ENCODE measurements around the gene METTL2B. TPM values are rescaled to one million over a fixed set of nuclear protein-coding genes. Genes with fewer than 3 reads are reported as not detected.

METTL2B gene
- total and polyA plus RNA-seq, 2 of the 8 experiments (the other 6 are each of a cell fraction or from before 2014, with no cell fraction given): 14.6 to 43.5 TPM

DNA sequence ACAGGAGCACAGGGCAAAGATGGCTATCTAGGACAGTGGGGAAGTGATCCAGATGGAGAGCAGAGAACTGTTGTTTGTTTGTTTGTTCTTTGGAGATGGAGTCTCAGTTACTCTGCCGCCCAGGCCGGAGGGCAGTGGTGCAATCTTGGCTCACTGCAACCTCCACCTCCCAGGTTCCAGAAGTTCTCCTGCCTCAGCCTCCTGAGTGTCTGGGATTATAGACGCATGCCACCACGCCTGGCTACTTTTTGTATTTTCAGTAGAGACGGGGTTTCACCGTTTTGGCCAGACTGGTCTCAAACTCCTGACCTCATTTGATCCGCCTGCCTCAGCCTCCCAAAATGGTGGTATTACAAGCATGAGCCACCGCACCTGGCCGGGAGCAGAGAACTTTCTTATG, 20.9 kb downstream of the METTL2B start:
- no peak overlapping the region for H3K14ac ChIP-seq (ENCODE audit: insufficient read length)
- H3K4me2 ChIP-seq (ENCODE audit: insufficient read depth in 1 of 2, low read depth in 2 of 2, low read length in 2 of 2): no peak overlapping the region
- no peaks in the 10 kb centered on the region for H3K4me1 ChIP-seq (replicated peaks in 1 of 4; ENCODE audit: control insufficient read depth in 3 of 4, insufficient read depth in 4 of 4, low read length in 3 of 4)
- H3K18ac ChIP-seq (ENCODE audit: extremely low read depth, low read length): no peak overlapping the region
- no peak overlapping the region for H2AK5ac ChIP-seq (ENCODE audit: low read depth, low read length)
- no peak overlapping the region for H3K27ac ChIP-seq (ENCODE audit: low read depth, low read length)
- no peak overlapping the region for H2BK15ac ChIP-seq (ENCODE audit: low read length)
- no peak overlapping the region for H2AFZ ChIP-seq (ENCODE audit: low read length)
- no peak overlapping the region for H3K56ac ChIP-seq (replicated peaks; ENCODE audit: insufficient read length, low read depth, low read length)
- no peaks in the 10 kb centered on the region for H4K20me1 ChIP-seq (replicated peaks in 1 of 2; ENCODE audit: control insufficient read depth in 1 of 2, insufficient read depth in 2 of 2, low read length in 2 of 2)
- no peak for FAIRE-seq
- H3K27me3 ChIP-seq (replicated peaks in 1 of 4; ENCODE audit: control insufficient read depth in 3 of 4, extremely low read depth in 1 of 4, insufficient read depth in 3 of 4, low read length in 3 of 4): no peaks in the 10 kb centered on the region
- POLR2A ChIA-PET (ENCODE audit: partially characterized antibody): interaction anchor here (1.6 kb wide), 1 partner anchor 9 kb away, joined by 3 read pairs; no protein-coding TSS in a partner anchor
- H2BK20ac ChIP-seq (ENCODE audit: low read length): no peak overlapping the region
- H3K4me3 ChIP-seq (ENCODE audit: extremely low read depth in 1 of 4, insufficient read depth in 2 of 4, low read depth in 3 of 4, low read length in 4 of 4): no peak overlapping the region
- CTCF ChIA-PET (ENCODE audit: partially characterized antibody): interaction anchor here (1.0 kb wide), 1 partner anchor 12 kb away, joined by 3 read pairs; no protein-coding TSS in a partner anchor
- H2BK5ac ChIP-seq (ENCODE audit: low read depth, low read length): no peak overlapping the region
- H3K36me3 ChIP-seq (ENCODE audit: control insufficient read depth in 2 of 4, insufficient read depth in 4 of 4, low read length in 3 of 4): peaks cover 3 to 41% (median 17%) of the 10 kb centered on the region in 4 experiments; a peak in 5 of 8 replicates
- no peak overlapping the region for H3K9ac ChIP-seq (replicated peaks in 1 of 4; ENCODE audit: extremely low read depth in 1 of 4, low read depth in 3 of 4, low read length in 3 of 4)
- H3K23ac ChIP-seq (ENCODE audit: insufficient read length): no peak overlapping the region
- H2BK120ac ChIP-seq (replicated peaks; ENCODE audit: low read depth, low read length): no peak overlapping the region
- no peaks in the 10 kb centered on the region for H3K23me2 ChIP-seq (ENCODE audit: low read depth, low read length)
- no peak for DNase-seq (ENCODE audit: low read depth in 1 of 2, low spot score in 2 of 2)
- H4K91ac ChIP-seq (replicated peaks; ENCODE audit: insufficient read length, low read length): no peak overlapping the region
- no peak overlapping the region for H2BK12ac ChIP-seq (ENCODE audit: low read depth, low read length)
- no peaks in the 10 kb centered on the region for H3K79me2 ChIP-seq (ENCODE audit: control insufficient read depth in 1 of 2, insufficient read depth in 2 of 2, low read length in 2 of 2)
- H4K5ac ChIP-seq (ENCODE audit: insufficient read length, low read depth, low read length): no peak overlapping the region
- H3K4ac ChIP-seq (replicated peaks; ENCODE audit: insufficient read length, low read depth, low read length): no peak overlapping the region
- H3K9me3 ChIP-seq (ENCODE audit: insufficient read depth in 2 of 2, low read depth in 1 of 2, low read length in 1 of 2): no peaks in the 10 kb centered on the region
- H4K8ac ChIP-seq (ENCODE audit: extremely low read depth, insufficient read depth, low read length): no peak overlapping the region
- no peaks in the 10 kb centered on the region for H3K79me1 ChIP-seq (ENCODE audit: low read depth, low read length)
- 95% methylated on average over 9 of the region's 9 CpGs; no CpG with 5 or more reads in 1 of the 2 experiments for WGBS, 2 experiments (ENCODE audit: extremely low coverage in 1 of 2, insufficient coverage in 1 of 2, insufficient read length in 1 of 2, insufficient replicate concordance in 2 of 2, low coverage in 1 of 2, low lambda C conversion rate in 2 of 2, missing lambda C conversion rate in 1 of 2)
- TF ChIP-seq PHF8 (conservative IDR thresholded peaks at IDR 0.05; ENCODE audit: low read depth, low read length) (no peak), ZNF274 (IDR thresholded peaks at IDR 0.05; ENCODE audit: borderline replicate concordance, extremely low read depth, low read length) (no peak), CBX5 (IDR thresholded peaks at IDR 0.05; ENCODE audit: low read depth, low read length) (no peak), MAFK (IDR thresholded peaks at IDR 0.05; ENCODE audit: low read depth, low read length) (no peak), SP1 (IDR thresholded peaks at IDR 0.05; ENCODE audit: low read depth, low read length) (no peak), SP2 (IDR thresholded peaks at IDR 0.05; ENCODE audit: low read length) (no peak), KDM4A (IDR thresholded peaks at IDR 0.05; ENCODE audit: low read depth, low read length, severe bottlenecking) (no peak), BRCA1 (IDR thresholded peaks at IDR 0.05; ENCODE audit: low read depth, low read length) (no peak), HDAC6 (IDR thresholded peaks at IDR 0.05; ENCODE audit: low read depth, low read length) (no peak), CEBPB (IDR thresholded peaks at IDR 0.05; ENCODE audit: low read depth, low read length) (no peak)
- TF ChIP-seq, protein P1, sequence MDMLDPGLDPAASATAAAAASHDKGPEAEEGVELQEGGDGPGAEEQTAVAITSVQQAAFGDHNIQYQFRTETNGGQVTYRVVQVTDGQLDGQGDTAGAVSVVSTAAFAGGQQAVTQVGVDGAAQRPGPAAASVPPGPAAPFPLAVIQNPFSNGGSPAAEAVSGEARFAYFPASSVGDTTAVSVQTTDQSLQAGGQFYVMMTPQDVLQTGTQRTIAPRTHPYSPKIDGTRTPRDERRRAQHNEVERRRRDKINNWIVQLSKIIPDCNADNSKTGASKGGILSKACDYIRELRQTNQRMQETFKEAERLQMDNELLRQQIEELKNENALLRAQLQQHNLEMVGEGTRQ (IDR thresholded peaks at IDR 0.05; ENCODE audit: low read length): no peak
- TF ChIP-seq, protein P2, sequence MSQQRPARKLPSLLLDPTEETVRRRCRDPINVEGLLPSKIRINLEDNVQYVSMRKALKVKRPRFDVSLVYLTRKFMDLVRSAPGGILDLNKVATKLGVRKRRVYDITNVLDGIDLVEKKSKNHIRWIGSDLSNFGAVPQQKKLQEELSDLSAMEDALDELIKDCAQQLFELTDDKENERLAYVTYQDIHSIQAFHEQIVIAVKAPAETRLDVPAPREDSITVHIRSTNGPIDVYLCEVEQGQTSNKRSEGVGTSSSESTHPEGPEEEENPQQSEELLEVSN (IDR thresholded peaks at IDR 0.05): no peak
- TF ChIP-seq, protein P3, sequence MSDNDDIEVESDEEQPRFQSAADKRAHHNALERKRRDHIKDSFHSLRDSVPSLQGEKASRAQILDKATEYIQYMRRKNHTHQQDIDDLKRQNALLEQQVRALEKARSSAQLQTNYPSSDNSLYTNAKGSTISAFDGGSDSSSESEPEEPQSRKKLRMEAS (IDR thresholded peaks at IDR 0.05): no peak
